HG03439 (cell line): ENCODE results near the gene PEX6.
"Not testable (repeated sequence)": the region's sequence is repeated elsewhere in the genome, so short reads cannot be mapped to it uniquely, and the experiment has no call there.

Experiments
- ATAC-seq: cut with Tn5 transposase; IDR thresholded peaks from one replicate; pipeline ENCODE4 v1.9.1; 2021; ENCODE audit warnings: mild to moderate bottlenecking, moderate library complexity; ENCODE audit not compliant: unreplicated experiment

Gene PEX6

GRCh38 chr6:43005844-43006243, 26.9 kb upstream of the PEX6 start:
- no peak for ATAC-seq

DNA sequence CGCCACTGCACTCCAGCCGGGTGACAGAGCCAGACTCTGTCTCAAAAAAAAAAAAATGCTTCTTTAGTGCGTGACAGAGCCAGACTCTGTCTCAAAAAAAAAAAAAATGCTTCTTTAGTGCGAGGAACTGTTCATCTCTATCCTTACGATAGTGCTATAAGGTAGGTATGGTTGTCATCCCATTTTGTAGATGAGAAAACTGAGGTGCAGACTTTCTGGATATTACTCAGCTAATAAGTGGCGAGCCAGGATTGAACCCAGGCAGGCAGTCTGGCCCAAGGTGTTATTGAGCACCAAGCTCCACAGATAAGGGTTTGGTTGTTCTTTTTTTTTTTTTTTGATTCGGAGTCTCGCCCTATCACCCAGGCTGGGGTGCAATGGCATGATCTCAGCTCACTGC, 22.9 kb upstream of the PEX6 start:
- no peak for ATAC-seq

- ATAC-seq = not testable (repeated sequence)
These were observed 19.2 kb upstream of the PEX6 start for GRCh38 chr6:42998205-42998604.

GRCh38 chr6:42996513-42996912, 17.5 kb upstream of the PEX6 start:
- ATAC-seq = no peak

- no peak for ATAC-seq
These were observed 14.5 kb upstream of the PEX6 start for GRCh38 chr6:42993445-42993844.

GRCh38 chr6:42989923-42990322, 10.9 kb upstream of the PEX6 start:
- ATAC-seq = no peak

DNA sequence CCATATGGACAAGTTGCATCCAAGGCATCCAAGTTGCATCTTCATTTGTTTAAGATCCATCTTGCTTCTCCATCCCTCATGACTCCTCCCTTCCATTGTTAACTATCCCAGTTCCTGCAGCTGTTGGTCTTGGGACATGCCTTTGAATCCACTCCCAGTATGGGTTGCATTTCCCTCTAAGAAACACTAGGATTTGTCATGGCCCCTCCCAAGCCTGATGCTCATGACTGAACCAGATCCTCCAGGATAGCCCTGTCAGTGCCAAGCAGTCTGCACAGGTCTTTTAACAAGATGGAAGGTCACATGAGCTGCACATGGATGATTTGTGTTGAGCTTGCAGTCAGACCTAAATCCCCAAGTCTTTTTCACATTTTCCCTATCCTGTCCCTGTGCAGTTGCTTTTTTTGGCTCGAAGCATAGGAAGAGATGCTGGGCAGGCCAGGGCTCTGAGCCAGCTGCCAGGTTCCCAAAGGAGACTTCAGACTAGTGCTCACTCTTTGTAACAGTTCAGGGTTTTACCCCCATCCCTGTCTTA, 9.6 kb upstream of the PEX6 start:
- no peak for ATAC-seq

DNA sequence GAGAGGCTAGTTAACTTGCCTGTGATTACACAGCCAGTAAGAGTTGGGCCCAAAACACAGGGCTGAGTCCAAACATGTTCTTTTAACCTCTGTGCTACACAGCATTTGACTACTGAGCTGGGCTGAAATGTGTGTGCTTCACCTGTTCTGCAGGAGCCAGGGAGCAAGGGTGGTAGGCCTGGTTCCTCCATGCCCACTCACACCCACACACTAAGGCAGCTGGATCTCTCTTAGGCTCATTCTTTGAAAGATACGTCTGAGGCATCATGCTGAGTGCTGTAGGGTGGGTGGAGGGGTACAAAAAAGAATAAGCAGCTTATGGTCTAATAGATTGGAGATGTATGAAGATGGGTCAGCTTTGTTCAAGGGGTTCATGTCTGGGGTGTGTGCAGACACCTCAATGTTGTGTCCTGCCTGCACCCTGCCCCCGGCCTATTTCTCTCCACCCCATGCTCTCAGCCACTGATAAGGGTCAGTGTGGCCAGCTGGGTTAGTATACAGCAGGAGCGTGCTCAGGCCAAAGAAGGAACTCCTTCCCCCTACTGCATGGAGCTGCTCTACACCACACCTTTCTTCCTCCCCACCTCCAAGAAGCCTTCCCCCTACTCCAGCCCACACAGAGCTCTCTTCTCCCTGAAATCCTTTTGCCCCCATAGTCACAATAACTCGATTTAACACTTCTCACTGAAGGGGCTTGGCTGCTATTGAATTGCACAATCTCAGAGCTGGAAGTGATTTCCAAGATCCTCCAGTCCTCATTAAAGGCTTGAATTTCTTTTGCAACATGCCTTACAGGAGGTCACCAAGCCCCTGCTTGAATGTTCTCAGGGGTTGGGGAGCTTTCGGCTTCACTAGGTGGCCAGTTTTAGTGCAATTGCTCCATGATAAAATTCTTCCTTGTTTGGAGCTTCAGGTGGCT, 8.8 kb upstream of the PEX6 start:
- no peak for ATAC-seq

- no peak for ATAC-seq
These were observed 6.0 kb upstream of the PEX6 start for GRCh38 chr6:42984924-42985475.

- ATAC-seq = peak; percentile 93
These were observed 5.3 kb upstream of the PEX6 start, which contains the start of gene PPP2R5D for GRCh38 chr6:42984001-42984923. Gene PPP2R5D (plus strand): TSS chr6:42984570. CDS start chr6:42984678, 108 bp downstream.

GRCh38 chr6:42981836-42982235, 2.9 kb upstream of the PEX6 start:
- no peak for ATAC-seq

- no peak for ATAC-seq
These were observed 669 bp upstream of the PEX6 start for GRCh38 chr6:42979523-42980177.

DNA sequence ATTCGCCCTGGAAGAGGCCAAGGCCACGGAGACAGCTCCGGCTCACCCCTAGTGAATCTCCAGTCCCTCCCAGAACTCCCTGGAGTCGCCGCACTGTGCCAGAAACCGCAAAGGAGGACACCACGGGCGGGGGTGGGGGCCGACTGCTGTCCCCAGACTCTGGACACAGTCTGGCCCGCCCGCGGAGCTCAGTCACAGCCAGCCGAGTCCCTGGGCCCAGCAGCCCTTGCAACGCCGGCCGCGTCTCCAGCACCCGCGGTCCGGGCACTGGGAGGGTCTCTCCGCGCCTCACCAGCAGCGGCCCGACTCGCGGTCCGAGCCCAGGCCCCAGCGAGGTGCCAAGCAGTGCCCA, 518 bp downstream of the PEX6 start:
- peak; percentile 20 for ATAC-seq

- ATAC-seq = no peak
These were observed 4.0 kb downstream of the PEX6 start for GRCh38 chr6:42974919-42975505.

GRCh38 chr6:42973926-42974325, 5.1 kb downstream of the PEX6 start:
- no peak for ATAC-seq

GRCh38 chr6:42971746-42972327, 7.1 kb downstream of the PEX6 start:
- ATAC-seq = no peak

DNA sequence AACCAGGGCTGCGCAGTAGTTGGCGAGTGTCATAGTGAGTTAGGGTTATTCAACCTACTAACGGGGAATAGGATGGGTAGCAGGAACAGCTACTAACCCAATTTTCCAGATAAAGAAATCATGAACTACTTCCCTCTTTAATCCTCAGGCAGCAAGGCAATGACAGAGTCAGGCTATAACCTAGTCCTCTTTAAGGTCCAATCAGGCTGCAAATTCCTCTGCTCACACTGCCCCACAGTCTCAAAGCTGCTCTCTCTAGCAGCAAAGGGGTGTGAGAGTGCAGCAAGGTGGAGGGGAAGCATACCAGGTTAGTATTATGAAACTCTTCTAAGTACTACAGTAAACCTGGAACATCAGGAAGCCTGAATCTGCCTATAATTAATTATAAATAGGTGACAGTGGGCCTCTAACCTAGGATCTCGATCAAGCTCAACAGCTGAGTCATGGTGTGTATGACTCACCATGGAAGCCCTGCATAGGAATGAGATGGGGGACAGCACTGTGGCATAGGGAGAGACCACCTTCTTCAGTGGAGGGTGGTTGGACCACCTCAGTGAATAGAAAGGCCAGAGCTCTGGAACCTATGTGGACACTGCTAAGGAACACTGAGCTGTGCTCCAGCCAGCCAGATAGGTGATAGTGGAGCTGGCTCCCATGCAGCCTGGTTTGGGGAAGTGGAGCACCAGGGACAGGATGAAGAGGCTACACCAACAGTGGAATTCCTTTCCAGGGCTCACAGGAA, 7.9 kb downstream of the PEX6 start:
- ATAC-seq = no peak

- ATAC-seq = no peak
These were observed 9.0 kb downstream of the PEX6 start for GRCh38 chr6:42969934-42970333.

- ATAC-seq = no peak
These were observed 9.6 kb downstream of the PEX6 start for GRCh38 chr6:42969431-42969830.
